ENCODE data around the gene RPS25.

DNA sequence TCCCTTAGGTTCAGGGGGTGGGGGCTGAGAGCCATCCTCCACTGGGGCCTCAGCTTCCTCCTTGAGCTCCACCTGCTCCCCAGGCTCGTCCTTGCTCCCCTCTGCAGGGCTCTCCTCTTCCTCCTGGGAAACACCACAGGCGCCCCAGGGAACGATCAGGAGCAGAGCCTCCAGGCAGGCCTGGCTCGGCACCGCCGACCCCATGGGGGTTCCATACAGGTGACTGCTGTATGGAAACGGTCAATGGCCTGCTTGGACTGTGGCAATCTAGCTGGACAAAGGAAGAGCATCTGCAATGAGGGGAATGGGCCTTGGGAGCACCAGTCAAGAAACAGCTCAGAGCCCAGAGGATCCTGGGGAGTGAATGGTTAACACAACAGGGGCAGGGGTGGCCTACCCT, 30.9 kb upstream of the RPS25 start:
- TF ChIP-seq ZSCAN29 (IDR thresholded peaks at IDR 0.05) (no peak), POLR2AphosphoS5 (IDR thresholded peaks at IDR 0.05; ENCODE audit: low read length) (no peak), HDGF (IDR thresholded peaks at IDR 0.05) (no peak), NR2C1 (IDR thresholded peaks at IDR 0.05) (no peak), RCOR1 (conservative IDR thresholded peaks at IDR 0.05; ENCODE audit: low read depth, low read length) (no peak), RAD21 (IDR thresholded peaks at IDR 0.05; ENCODE audit: insufficient read depth, low read depth, low read length) (no peak), NR2F1 (conservative IDR thresholded peaks at IDR 0.05) (no peak), SMC3 (IDR thresholded peaks at IDR 0.05; ENCODE audit: borderline replicate concordance, low read length) (no peak), CBFB (IDR thresholded peaks at IDR 0.05; ENCODE audit: low read depth) (no peak), POLR2A (IDR thresholded peaks at IDR 0.05; ENCODE audit: low read depth, low read length) (no peak)
- TF ChIP-seq, protein P1, sequence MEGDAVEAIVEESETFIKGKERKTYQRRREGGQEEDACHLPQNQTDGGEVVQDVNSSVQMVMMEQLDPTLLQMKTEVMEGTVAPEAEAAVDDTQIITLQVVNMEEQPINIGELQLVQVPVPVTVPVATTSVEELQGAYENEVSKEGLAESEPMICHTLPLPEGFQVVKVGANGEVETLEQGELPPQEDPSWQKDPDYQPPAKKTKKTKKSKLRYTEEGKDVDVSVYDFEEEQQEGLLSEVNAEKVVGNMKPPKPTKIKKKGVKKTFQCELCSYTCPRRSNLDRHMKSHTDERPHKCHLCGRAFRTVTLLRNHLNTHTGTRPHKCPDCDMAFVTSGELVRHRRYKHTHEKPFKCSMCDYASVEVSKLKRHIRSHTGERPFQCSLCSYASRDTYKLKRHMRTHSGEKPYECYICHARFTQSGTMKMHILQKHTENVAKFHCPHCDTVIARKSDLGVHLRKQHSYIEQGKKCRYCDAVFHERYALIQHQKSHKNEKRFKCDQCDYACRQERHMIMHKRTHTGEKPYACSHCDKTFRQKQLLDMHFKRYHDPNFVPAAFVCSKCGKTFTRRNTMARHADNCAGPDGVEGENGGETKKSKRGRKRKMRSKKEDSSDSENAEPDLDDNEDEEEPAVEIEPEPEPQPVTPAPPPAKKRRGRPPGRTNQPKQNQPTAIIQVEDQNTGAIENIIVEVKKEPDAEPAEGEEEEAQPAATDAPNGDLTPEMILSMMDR (IDR thresholded peaks at IDR 0.05 in 2 of 3, conservative IDR thresholded peaks at IDR 0.05 in 1 of 3; ENCODE audit: control insufficient read depth in 2 of 3, extremely low read depth in 1 of 3, insufficient read depth in 1 of 3, low read depth in 3 of 3, low read length in 3 of 3), result no peak
